Measurements from ENCODE around the gene PLGLB2.
"Not testable (repeated sequence)": the region's sequence is repeated elsewhere in the genome, so short reads cannot be mapped to it uniquely, and the experiment has no call there.

PLGLB2 gene

DNA sequence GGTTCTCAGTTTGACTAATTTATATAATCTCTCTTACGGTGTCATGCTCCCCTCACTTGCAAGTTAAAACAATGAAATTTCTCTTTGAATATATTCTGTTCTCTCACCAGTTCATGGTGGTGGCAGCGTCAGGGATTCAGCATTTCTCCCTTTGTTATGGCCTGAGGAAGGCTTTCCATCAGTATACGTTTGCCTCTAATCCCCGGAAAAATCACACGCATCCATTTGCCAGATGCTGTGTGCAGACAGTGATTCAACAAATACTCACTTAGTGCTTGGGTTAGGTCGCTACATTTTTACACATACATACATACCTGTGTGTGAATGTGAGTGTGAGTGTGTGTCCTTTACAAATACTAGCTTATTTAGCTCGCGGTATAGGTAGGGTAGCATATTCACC is 637 bp downstream of the PLGLB2 start:
- H3K79me2 ChIP-seq (ENCODE audit: control insufficient read depth, low read length); H3K4me2 ChIP-seq (ENCODE audit: low read length): not testable (repeated sequence)

GRCh38 chr2:87750560-87750959 is 2.7 kb downstream of the PLGLB2 start:
- H4K20me1 ChIP-seq (ENCODE audit: control insufficient read depth, insufficient read depth, low read depth, low read length); H3F3A ChIP-seq (ENCODE audit: control insufficient read depth, insufficient read depth); H3K9me2 ChIP-seq (replicated peaks; ENCODE audit: control insufficient read depth, low read length); H3K36me3 ChIP-seq (ENCODE audit: control insufficient read depth, low read length); H3K27ac ChIP-seq (ENCODE audit: low read depth, low read length); H3K79me2 ChIP-seq (ENCODE audit: control insufficient read depth, low read length); H3K27me3 ChIP-seq (ENCODE audit: control insufficient read depth, low read length); H3K9me3 ChIP-seq (ENCODE audit: control insufficient read depth, insufficient read depth, low read length); H3K4me1 ChIP-seq (ENCODE audit: control insufficient read depth, low read length); H3K4me2 ChIP-seq (ENCODE audit: low read length); H3K4me3 ChIP-seq (ENCODE audit: low read length): not testable (repeated sequence)

More for the DNA sequence above, 637 bp downstream of the PLGLB2 start:
- H3K36me3 ChIP-seq (ENCODE audit: control insufficient read depth, low read length); H3K9me3 ChIP-seq (ENCODE audit: control insufficient read depth, insufficient read depth, low read length); H3F3A ChIP-seq (ENCODE audit: control insufficient read depth, insufficient read depth); H3K27me3 ChIP-seq (ENCODE audit: control insufficient read depth, low read length); H3K9me2 ChIP-seq (replicated peaks; ENCODE audit: control insufficient read depth, low read length); H3K27ac ChIP-seq (ENCODE audit: low read depth, low read length); H3K4me1 ChIP-seq (ENCODE audit: control insufficient read depth, low read length); H4K20me1 ChIP-seq (ENCODE audit: control insufficient read depth, insufficient read depth, low read depth, low read length); H3K4me3 ChIP-seq (ENCODE audit: low read length): not testable (repeated sequence)

- H3K4me1 ChIP-seq (ENCODE audit: control insufficient read depth, low read length); H3K27ac ChIP-seq (ENCODE audit: low read depth, low read length); H3K79me2 ChIP-seq (ENCODE audit: control insufficient read depth, low read length); H3K4me3 ChIP-seq (ENCODE audit: low read length); H3K9me2 ChIP-seq (replicated peaks; ENCODE audit: control insufficient read depth, low read length); H3K36me3 ChIP-seq (ENCODE audit: control insufficient read depth, low read length); H3K27me3 ChIP-seq (ENCODE audit: control insufficient read depth, low read length); H3K4me2 ChIP-seq (ENCODE audit: low read length); H3K9me3 ChIP-seq (ENCODE audit: control insufficient read depth, insufficient read depth, low read length); H4K20me1 ChIP-seq (ENCODE audit: control insufficient read depth, insufficient read depth, low read depth, low read length); H3F3A ChIP-seq (ENCODE audit: control insufficient read depth, insufficient read depth): not testable (repeated sequence)
These were observed 6.9 kb downstream of the PLGLB2 start for GRCh38 chr2:87754759-87755158.

All from DOHH2 (cell line).